GM19240 (cell line): ENCODE measurements around the gene PSMB5.

Source experiments
- DNase-seq: peaks from one replicate; pipeline ENCODE4 v3.0.0; 2011; ENCODE audit warnings: low spot score; ENCODE audit not compliant: insufficient read length

Gene PSMB5

GRCh38 chr14:23043754-23044153, 9.1 kb upstream of the PSMB5 start:
- DNase-seq = no peak

GRCh38 chr14:23043145-23043544, 8.4 kb upstream of the PSMB5 start:
- no peak for DNase-seq

GRCh38 chr14:23042162-23042965, 7.7 kb upstream of the PSMB5 start, which contains the start of gene PSMB11:
Gene PSMB11, plus strand, starts transcription at chr14:23042212. Its CDS starts 14 bp downstream, at chr14:23042226.
- no peak for DNase-seq

- DNase-seq = no peak
Observed at GRCh38 chr14:23041729-23042128, 7.0 kb upstream of the PSMB5 start.

GRCh38 chr14:23040100-23040499, 5.4 kb upstream of the PSMB5 start:
- DNase-seq = no peak

- no peak for DNase-seq
Observed at GRCh38 chr14:23035303-23036144, 824 bp upstream of the PSMB5 start.

GRCh38 chr14:23033801-23034497, 751 bp downstream of the PSMB5 start:
- no peak for DNase-seq

- DNase-seq = no peak
Observed at GRCh38 chr14:23033251-23033727, 1.4 kb downstream of the PSMB5 start.

- DNase-seq = no peak
Observed at GRCh38 chr14:23030936-23031335, 3.8 kb downstream of the PSMB5 start.

GRCh38 chr14:23028799-23029198, 5.9 kb downstream of the PSMB5 start:
- no peak for DNase-seq

- DNase-seq = no peak
Observed at GRCh38 chr14:23025151-23025814, 9.4 kb downstream of the PSMB5 start.

GRCh38 chr14:23024612-23025075, 10.1 kb downstream of the PSMB5 start:
- DNase-seq = no peak

GRCh38 chr14:23023795-23024152, 10.9 kb downstream of the PSMB5 start:
- DNase-seq = no peak

GRCh38 chr14:23023022-23023794, 11.5 kb downstream of the PSMB5 start:
- DNase-seq = no peak

- no peak for DNase-seq
Observed at GRCh38 chr14:23021889-23022442, 12.7 kb downstream of the PSMB5 start.

- no peak for DNase-seq
Observed at GRCh38 chr14:23021434-23021833, 13.3 kb downstream of the PSMB5 start.

- DNase-seq = no peak
Observed at GRCh38 chr14:23020143-23021128, 14.3 kb downstream of the PSMB5 start.

GRCh38 chr14:23018107-23018506, 16.6 kb downstream of the PSMB5 start:
- DNase-seq = no peak

GRCh38 chr14:23017091-23017490, 17.6 kb downstream of the PSMB5 start:
- DNase-seq = no peak
